HepG2 (cell line): ENCODE data around the gene ZNF544. TPM values are rescaled to one million over a fixed set of nuclear protein-coding genes. Genes with fewer than 3 reads are reported as not detected.

ENCODE experiments used
- ARID4A ChIP-seq: sonication (generic); formaldehyde crosslinking; IDR thresholded peaks from 2 replicates; pipeline ENCODE4 v1.5.0; 2020; ENCODE audit warnings: mild to moderate bottlenecking, missing genetic modification reagents, borderline replicate concordance
- EEA1 ChIP-seq: sonication (generic); formaldehyde crosslinking; IDR thresholded peaks from 2 replicates; pipeline ENCODE4 v1.5.1; 2020; ENCODE audit warnings: mild to moderate bottlenecking, missing genetic modification reagents, borderline replicate concordance
- ELK4 ChIP-seq: sonication (generic); formaldehyde crosslinking; IDR thresholded peaks from 2 replicates; pipeline ENCODE4 v1.9.0; 2021; ENCODE audit warnings: missing genetic modification reagents, borderline replicate concordance
- HNRNPH1 ChIP-seq: fragments of 200-400 bp; formaldehyde crosslinking; optimal IDR thresholded peaks from 2 replicates; pipeline ENCODE3; 2017; ENCODE audit warnings: mild to moderate bottlenecking, low read depth, low read length
- KMT2A ChIP-seq: sonication (generic); formaldehyde crosslinking; IDR thresholded peaks from 2 replicates; pipeline ENCODE4 v1.4.0; 2020; ENCODE audit warnings: missing genetic modification reagents
- NFRKB ChIP-seq: fragments of 450-650 bp; IDR thresholded peaks from 2 replicates; pipeline ENCODE4 v1.6.1; 2017
- PAF1 ChIP-seq: IDR thresholded peaks from 2 replicates; pipeline ENCODE4 v1.6.1; 2016; ENCODE audit warnings: missing genetic modification reagents, missing compliant biosample characterization
- SRF ChIP-seq: IDR thresholded peaks from 2 replicates; pipeline ENCODE4 v1.6.1; 2011; ENCODE audit warnings: mild to moderate bottlenecking, low read depth, low read length, moderate library complexity
- ZFP36L1 ChIP-seq: sonication (generic); formaldehyde crosslinking; IDR thresholded peaks from 2 replicates; pipeline ENCODE4 v1.8.0; 2022; ENCODE audit warnings: mild to moderate bottlenecking, missing genetic modification reagents, moderate library complexity
- ZKSCAN8 ChIP-seq: IDR thresholded peaks from 2 replicates; pipeline ENCODE4 v1.6.1; 2016; ENCODE audit warnings: borderline replicate concordance, missing genetic modification reagents, missing compliant biosample characterization
- ZNF207 ChIP-seq: fragments of 450-650 bp; IDR thresholded peaks from 2 replicates; pipeline ENCODE4 v1.6.1; 2016; ENCODE audit warnings: antibody characterized with exemption, borderline replicate concordance
- ZNF546 ChIP-seq: sonication (generic); formaldehyde crosslinking; conservative IDR thresholded peaks from 2 replicates; pipeline ENCODE4 v1.8.1; 2023; ENCODE audit warnings: mild to moderate bottlenecking, missing genetic modification reagents
- ZNF724P ChIP-seq: sonication (generic); formaldehyde crosslinking; IDR thresholded peaks from 2 replicates; pipeline ENCODE4 v1.8.0; 2022; ENCODE audit warnings: missing genetic modification reagents, borderline replicate concordance
- ZNF800 ChIP-seq: sonication (generic); formaldehyde crosslinking; IDR thresholded peaks from 2 replicates; pipeline ENCODE4 v1.4.0; 2020; ENCODE audit warnings: missing genetic modification reagents
- ZNF83 ChIP-seq: sonication (generic); formaldehyde crosslinking; IDR thresholded peaks from 2 replicates; pipeline ENCODE4 v1.4.0; 2020; ENCODE audit warnings: missing genetic modification reagents, mild to moderate bottlenecking, borderline replicate concordance
- ZNF883 ChIP-seq: sonication (generic); formaldehyde crosslinking; IDR thresholded peaks from 2 replicates; pipeline ENCODE4 v1.5.1; 2020; ENCODE audit warnings: mild to moderate bottlenecking, missing genetic modification reagents; ENCODE audit errors: not compliant biosample characterization
- ZUFSP ChIP-seq: sonication (generic); formaldehyde crosslinking; IDR thresholded peaks from 2 replicates; pipeline ENCODE4 v1.9.0; 2021; ENCODE audit warnings: missing genetic modification reagents, mild to moderate bottlenecking, borderline replicate concordance
- polyA plus RNA-seq, 8 experiments: library from polyadenylated mRNA; depleted of rRNA in 3 of 8; stranded (reverse) in 7 of 8; unstranded in 1 of 8; fragments of >200 nt; fragmentation: Illumina TruSeq in 4 of 8; extraction: Trizol in 4 of 8; gene quantifications; 2 replicates each; pipeline versions ENCODE4 v1.2.1 to v1.2.3, GENCODE V29; 2011 to 2016; ENCODE audit warnings: low read depth in 4 of 8, missing spikeins in 1 of 8, mixed read lengths in 1 of 8; ENCODE audit not compliant: insufficient read depth in 1 of 8
- total RNA-seq, 5 experiments: library from RNA; depleted of rRNA; stranded (reverse); fragments of >200 nt; fragmentation: Illumina TruSeq; extraction: Trizol; gene quantifications; 2 replicates each; pipeline ENCODE4 v1.2.3, GENCODE V29; 2016; ENCODE audit warnings: low read depth in 1 of 5

Gene ZNF544
- total and polyA plus RNA-seq, 2 of the 13 experiments (the other 11 are each of a cell fraction or from before 2014, with no cell fraction given): 13.1 to 17.0 TPM

- 0 out of 2 replicates have a peak, but pooled peaks have one; percentile 41 for TF ChIP-seq ZNF800 (CRISPR knock-in tag)
- 0 out of 2 replicates have a peak, but pooled peaks have one; percentile 56 for TF ChIP-seq ZKSCAN8 (CRISPR knock-in tag)
- TF ChIP-seq KMT2A (CRISPR knock-in tag): peak; percentile 93
- TF ChIP-seq EEA1 (CRISPR knock-in tag): no peak
- TF ChIP-seq ZNF724P (CRISPR knock-in tag): no peak
- no peak for TF ChIP-seq NFRKB
- no peak for TF ChIP-seq ZNF207
- 0 out of 2 replicates have a peak, but pooled peaks have one; percentile 63 for TF ChIP-seq PAF1 (CRISPR knock-in tag)
- no peak for TF ChIP-seq HNRNPH1
- TF ChIP-seq ZNF546 (CRISPR knock-in tag): peak; percentile 72; the same call in 1 of the 2 replicates
- peak; percentile 98 for TF ChIP-seq ARID4A
- TF ChIP-seq ZUFSP (CRISPR knock-in tag): no peak
- TF ChIP-seq ZNF83 (CRISPR knock-in tag): peak; percentile 78; the same call in 1 of the 2 replicates
- peak; percentile 39; the same call in 1 of the 2 replicates for TF ChIP-seq SRF
- no peak for TF ChIP-seq ZNF883 (CRISPR knock-in tag)
- peak; percentile 78; the same call in 1 of the 2 replicates for TF ChIP-seq ELK4 (CRISPR knock-in tag)
- no peak for TF ChIP-seq ZFP36L1 (CRISPR knock-in tag)
These were observed 76.6 kb downstream of the ZNF544 start, which contains the start of gene ERVK3-1 (continued) for GRCh38 chr19:58305065-58305931.
